Stimulated activated CD8-positive, alpha-beta memory T cell treated with anti-CD3 and anti-CD28 coated beads, Interleukin-12 subunit alpha, Interleukin-12 subunit beta, amount 100 ng/mL, for 24 hours (primary cell): Measurements from ENCODE around the gene C1orf116.
"Not testable (repeated sequence)": the region's sequence is repeated elsewhere in the genome, so short reads cannot be mapped to it uniquely, and the experiment has no call there.

Source experiments
- DNase-seq: peaks from one replicate; pipeline ENCODE4 v3.0.0-alpha.2; 2020; ENCODE audit errors: extremely low read depth

C1orf116 gene

DNA sequence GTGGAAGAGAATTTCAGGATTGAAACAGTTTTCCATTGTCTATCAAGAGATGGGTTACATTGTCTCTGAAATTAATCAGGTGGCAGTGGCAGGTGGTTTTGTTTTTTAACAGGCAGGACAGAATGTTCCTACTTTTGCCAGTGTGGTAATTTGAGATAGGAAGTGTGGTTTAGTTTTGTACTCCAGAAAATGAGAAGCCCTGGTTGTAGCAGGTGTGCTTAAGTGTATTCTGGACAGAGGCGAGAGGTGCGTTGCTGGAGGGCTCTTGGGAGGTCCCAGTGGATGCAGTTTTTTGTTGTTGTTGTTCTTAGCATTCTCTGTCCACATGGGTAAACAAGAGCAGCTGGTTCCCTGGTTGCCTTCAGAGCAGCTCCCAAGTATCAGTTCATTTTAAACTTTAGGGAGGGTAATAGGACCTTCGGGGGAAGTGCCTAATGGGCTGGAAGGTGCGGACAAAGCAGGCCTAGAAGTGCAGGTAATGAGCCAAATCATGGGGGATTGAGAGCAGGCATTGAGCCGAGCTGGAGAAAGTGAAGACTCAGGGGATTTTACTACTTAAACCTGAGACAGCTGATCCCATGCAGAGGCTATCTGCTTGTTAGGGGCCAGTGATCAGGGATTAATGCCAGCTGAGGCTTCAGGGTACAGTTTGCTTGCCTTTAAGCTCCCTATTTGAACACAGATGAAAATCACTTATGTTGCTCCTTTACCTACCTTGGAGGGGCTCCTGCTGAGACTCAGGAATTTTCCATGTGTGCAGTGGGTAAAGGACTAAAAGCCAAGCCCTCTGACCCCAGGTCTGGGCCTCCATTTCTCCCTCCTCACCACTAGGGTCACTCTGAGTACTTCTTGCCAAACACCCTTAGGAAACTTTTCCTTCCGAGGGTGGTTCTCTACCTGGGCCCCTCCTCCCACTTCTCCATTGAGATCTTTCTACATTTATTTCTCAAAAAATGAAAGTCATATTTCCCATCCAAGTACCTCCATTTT lies 26.6 kb upstream of the C1orf116 start:
- DNase-seq: no peak

- DNase-seq: no peak
Observed at GRCh38 chr1:207058252-207058651, 25.7 kb upstream of the C1orf116 start.

DNA sequence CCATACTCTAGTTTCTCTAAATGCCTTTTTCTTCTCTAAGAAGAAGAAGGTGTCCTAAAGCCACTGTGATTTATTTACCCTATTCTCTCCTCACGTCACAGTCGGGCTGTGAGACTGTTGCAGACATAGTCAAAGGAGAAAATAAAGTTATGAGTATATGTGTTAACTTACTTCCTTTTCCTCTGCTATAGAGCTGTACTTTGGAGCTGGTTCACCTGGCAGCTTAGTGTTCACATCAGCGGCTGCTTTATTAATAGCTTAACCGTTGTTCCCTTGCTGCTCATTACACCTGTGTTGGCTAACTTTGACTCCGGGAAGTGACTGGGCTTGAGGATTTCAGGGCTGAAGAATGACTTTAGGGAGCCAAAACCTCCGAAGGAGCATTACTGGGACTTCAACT lies 24.1 kb upstream of the C1orf116 start:
- no peak for DNase-seq

DNA sequence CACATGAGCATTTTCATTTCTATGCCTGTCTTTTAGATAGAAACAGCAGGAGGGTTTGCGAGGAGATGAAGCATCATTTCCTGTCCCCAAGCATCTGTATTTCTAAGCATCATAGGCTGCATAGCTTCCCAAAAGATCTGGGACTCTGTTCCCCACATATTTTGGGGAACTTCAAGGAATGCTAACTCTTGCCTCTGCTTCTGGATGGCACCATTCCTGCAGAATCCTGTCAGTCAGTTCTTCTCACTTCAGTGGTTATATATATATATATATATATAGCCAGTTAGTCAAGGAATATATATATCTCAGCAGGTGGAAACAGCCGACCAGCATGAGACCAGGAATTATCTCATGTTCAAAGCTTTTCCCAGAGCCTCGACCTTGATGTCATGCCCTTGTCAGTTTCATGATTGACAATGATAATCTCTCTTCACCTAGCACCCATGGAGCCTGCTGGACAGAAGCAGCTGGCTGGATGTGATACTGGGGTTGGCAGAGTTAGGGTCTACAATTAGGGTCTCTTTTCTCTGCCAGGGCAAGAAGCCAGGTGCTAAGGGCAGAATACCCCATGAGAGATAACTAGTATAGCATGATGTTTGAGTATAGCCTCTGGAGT lies 22.9 kb upstream of the C1orf116 start:
- DNase-seq: no peak

DNA sequence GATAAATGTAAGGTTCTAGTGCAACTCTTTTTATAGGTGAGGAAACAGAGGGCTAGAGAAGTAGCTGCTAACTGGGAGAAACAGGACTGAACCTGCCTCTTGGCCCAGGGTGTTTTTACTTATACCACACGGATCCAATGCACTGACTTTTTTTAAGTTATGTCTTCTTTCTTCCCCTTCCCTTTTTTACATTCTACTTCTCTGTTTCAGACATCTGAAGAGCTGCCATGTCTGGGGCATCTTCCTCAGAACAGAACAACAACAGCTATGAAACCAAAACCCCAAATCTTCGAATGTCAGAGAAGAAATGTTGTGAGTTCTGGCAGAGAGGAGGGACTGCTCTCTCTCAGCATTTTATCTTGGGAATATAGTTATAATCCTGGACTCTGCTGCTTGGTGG lies 21.9 kb upstream of the C1orf116 start:
- DNase-seq: no peak

DNA sequence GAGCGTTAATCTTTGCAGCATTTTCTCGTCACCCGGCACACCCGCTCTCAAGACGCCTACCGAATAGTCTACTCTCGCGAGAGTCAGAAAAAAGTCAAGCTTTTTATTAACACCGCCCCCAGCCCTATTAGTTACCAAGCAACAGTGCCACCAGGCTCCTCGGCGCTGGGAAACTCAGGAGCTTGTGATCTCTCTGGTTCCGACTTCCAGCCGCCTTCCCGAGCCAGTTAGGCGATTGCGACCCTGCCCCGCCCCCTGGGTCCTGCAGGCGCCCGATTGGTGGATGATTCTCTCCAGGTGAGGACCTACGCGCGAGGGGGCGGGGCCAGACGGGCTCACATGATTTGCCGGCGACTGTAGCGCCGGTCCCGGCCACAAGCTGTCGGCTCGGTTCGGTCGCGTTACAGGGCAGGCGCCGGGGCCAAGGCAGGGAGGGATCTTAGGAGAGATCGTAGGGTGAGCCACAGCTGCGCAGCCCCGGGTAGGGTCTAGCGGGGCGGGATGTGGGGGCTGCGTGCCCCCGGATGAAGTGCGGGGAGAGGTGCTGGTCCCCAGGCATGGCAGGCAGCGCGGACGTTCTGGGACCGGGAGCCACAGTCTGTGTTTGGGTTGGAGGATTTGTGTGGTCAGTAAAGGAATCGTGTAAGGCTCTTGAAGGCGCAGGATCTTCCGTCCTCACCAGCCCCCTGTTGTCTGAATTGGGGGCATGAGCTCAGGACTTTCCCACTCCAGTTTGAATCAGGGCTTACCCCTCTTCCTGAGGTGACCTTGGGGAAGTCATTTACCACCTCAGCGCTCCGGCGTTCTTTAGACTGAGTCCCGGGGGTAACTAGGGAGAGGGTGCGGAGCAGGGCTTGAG lies 20.6 kb upstream of the C1orf116 start, which contains the start of gene PFKFB2:
Gene PFKFB2 (plus strand): TSS at position 365 of the 859 bp plus-strand sequence. CDS start 1,443 bp downstream, outside the sequence.
- peak; percentile 87 for DNase-seq

DNA sequence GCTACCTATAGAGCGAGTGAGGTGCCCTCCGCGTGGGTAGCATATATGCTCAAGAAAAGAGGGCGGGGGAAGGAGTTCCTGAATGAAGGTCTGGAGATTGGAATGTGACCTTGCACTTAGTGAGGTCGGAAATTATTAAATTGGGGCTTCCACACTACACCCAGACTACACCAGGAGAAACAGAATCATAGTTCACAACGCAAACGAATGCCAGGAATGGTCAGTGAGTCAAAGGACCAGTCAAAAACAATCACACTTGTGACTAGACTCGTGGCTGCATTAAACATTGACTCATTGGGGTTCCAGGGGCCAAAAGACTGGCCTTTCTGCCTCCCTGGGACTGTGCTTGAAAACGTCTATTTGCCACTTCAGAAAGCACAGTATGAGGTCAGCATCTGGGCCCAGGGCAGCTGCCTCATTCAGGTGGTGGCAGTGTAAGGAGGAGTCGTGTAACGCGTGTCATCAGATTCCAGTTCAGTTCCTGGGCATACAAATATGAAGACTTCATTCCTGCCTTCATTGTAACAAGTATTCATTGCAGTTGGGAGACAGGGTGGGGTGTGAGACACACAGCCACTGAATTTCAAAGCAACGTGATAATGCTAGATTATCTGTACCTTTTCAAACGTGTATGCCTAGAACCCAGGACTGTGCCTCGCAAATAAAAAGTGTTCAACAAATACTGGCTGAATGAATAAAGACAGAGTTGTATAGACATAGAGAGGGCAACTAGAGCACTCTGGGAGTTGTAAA lies 18.8 kb upstream of the C1orf116 start, which contains the start of gene YOD1:
Gene YOD1 (minus strand): TSS at position 18 of the 753 bp plus-strand sequence. CDS start 178 bp downstream, outside the sequence.
- DNase-seq: no peak

- DNase-seq: peak; percentile 69
Observed at GRCh38 chr1:207050480-207051190, 18.1 kb upstream of the C1orf116 start.

GRCh38 chr1:207049974-207050391 lies 17.4 kb upstream of the C1orf116 start:
- DNase-seq: no peak

DNA sequence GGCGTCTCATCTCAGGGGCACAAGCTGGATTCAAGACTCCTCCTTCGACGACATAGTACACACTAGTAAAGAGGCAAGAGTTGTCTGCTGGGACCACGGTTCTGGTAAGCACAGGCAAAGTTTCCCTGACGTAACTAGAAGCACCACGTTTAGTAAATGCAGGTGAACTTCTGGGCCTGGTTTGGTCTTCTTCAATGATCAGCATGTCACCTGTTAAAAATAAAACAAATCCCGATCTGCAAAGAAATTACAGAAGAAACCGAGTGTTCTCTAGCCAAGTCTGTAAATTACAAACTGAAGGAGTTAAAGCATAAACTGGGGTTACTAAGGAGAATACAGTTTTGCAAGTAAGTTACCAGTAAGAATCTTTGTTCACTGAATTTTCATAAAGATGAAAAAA lies 17.0 kb upstream of the C1orf116 start:
- DNase-seq: no peak

GRCh38 chr1:207049054-207049453 lies 16.5 kb upstream of the C1orf116 start:
- DNase-seq: no peak

GRCh38 chr1:207048041-207048440 lies 15.5 kb upstream of the C1orf116 start:
- DNase-seq: no peak

GRCh38 chr1:207047505-207047904 lies 14.9 kb upstream of the C1orf116 start:
- DNase-seq: no peak

GRCh38 chr1:207045453-207045852 lies 12.9 kb upstream of the C1orf116 start:
- no peak for DNase-seq

DNA sequence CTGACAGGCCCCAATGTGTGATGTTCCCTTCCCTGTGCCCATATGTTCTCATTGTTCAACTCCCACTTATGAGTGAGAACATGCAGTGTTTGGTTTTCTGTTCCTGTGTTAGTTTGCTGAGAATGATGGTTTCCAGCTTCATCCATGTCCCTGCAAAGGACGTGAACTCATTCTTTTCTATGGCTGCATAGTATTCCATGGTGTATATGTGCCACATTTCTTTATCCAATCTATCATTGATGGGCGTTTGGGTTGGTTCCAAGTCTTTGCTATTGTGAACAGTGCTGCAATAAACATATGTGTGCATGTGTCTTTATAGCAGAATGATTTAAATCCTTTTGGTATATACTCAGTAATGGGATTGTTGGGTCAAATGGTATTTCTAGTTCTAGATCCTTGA lies 8.8 kb upstream of the C1orf116 start:
- not testable (repeated sequence) for DNase-seq

DNA sequence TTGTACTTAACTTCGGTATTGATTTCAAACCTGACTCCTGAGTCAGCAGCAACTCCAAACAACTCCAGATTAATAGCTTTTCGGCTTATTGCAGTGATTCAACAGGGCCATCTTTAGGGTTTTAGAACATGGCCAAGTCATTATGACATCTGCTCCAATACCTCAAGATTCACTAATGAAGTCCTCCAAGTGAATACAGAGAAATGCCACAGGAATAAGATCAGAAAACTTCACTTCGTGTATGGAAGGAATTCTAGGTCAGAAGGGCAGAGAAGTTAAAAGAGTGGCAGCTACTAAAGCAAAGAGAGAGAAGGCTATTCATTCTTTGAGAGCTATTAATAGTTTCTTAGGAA lies 7.6 kb upstream of the C1orf116 start:
- no peak for DNase-seq

- DNase-seq: no peak
Observed at GRCh38 chr1:207039380-207040180, 7.0 kb upstream of the C1orf116 start.

- no peak for DNase-seq
Observed at GRCh38 chr1:207036865-207037264, 4.3 kb upstream of the C1orf116 start.

DNA sequence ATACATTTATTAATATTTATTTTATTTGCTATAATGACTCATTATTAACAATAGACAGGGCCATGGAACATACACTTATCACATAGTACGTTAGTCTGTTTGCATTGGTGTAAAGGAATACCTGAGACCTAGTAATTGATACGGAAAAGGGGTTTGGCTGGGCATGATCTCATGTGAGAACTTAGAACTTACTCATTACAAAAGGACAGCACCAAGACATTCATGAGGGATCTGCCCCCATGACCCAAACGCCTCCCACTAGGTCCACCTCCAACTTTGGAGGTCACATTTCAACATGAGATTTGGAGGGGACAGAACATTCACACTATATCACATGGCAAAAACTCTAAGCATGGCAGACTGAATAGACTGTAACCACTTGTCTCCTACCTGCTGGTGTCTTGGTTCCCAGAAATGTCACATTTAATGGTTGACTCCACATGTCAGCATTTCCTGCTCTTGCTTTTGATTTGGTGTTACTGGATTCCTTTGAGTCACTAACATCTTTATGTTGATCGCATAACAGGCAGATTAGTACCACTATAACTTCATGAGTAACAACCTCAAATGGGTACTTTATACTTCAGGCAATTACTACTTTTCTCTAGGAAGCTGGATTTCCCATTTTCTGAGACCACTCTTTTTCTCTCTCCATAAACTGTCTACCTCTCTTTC lies 3.5 kb upstream of the C1orf116 start:
- DNase-seq: no peak
